Measurements from ENCODE around the gene RUBCN.
A peak's percentile ranks its signal among the peaks of the same experiment; 100 is the strongest.
"Not testable (repeated sequence)": the region's sequence is repeated elsewhere in the genome, so short reads cannot be mapped to it uniquely, and the experiment has no call there.

- TF ChIP-seq, protein P1, sequence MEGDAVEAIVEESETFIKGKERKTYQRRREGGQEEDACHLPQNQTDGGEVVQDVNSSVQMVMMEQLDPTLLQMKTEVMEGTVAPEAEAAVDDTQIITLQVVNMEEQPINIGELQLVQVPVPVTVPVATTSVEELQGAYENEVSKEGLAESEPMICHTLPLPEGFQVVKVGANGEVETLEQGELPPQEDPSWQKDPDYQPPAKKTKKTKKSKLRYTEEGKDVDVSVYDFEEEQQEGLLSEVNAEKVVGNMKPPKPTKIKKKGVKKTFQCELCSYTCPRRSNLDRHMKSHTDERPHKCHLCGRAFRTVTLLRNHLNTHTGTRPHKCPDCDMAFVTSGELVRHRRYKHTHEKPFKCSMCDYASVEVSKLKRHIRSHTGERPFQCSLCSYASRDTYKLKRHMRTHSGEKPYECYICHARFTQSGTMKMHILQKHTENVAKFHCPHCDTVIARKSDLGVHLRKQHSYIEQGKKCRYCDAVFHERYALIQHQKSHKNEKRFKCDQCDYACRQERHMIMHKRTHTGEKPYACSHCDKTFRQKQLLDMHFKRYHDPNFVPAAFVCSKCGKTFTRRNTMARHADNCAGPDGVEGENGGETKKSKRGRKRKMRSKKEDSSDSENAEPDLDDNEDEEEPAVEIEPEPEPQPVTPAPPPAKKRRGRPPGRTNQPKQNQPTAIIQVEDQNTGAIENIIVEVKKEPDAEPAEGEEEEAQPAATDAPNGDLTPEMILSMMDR (IDR thresholded peaks at IDR 0.05): not testable (repeated sequence)
- TF ChIP-seq POLR2AphosphoS5 (IDR thresholded peaks at IDR 0.05; ENCODE audit: low read depth, low read length): peak; percentile 66
These were observed 108.8 kb downstream of the RUBCN start for GRCh38 chr3:197627772-197628523.

Data from Panc1 (cell line).